Right hindlimb (tissue), 1 donor: ENCODE data around the gene LCN2.
A peak's percentile ranks its signal among the peaks of the same experiment; 100 is the strongest.
"Not testable (repeated sequence)": the region's sequence is repeated elsewhere in the genome, so short reads cannot be mapped to it uniquely, and the experiment has no call there.

ENCODE experiments used
- DNase-seq: peaks from one replicate; pipeline ENCODE4 v3.0.0-alpha.2; 2018

The LCN2 gene

GRCh38 chr9:128149001-128149701 lies at the start of gene LCN2:
Gene LCN2 (plus strand): TSS chr9:128149453. CDS start chr9:128149526, 73 bp downstream.
- peak; percentile 29 for DNase-seq

- no peak for DNase-seq
Measured at GRCh38 chr9:128099932-128100491, 49.2 kb upstream of the LCN2 start.

GRCh38 chr9:128100581-128100980 lies 48.7 kb upstream of the LCN2 start:
- DNase-seq: no peak

GRCh38 chr9:128101231-128101661 lies 48.0 kb upstream of the LCN2 start:
- DNase-seq: no peak

- DNase-seq: no peak
Measured at GRCh38 chr9:128101690-128102089, 47.6 kb upstream of the LCN2 start.

- DNase-seq: no peak
Measured at GRCh38 chr9:128102196-128102595, 47.1 kb upstream of the LCN2 start.

- DNase-seq: no peak
Measured at GRCh38 chr9:128102861-128103588, 46.2 kb upstream of the LCN2 start.

GRCh38 chr9:128103589-128103962 lies 45.7 kb upstream of the LCN2 start:
- DNase-seq: no peak

GRCh38 chr9:128104171-128104618 lies 45.1 kb upstream of the LCN2 start:
- peak; percentile 72 for DNase-seq

GRCh38 chr9:128105538-128106175 lies 43.6 kb upstream of the LCN2 start:
- DNase-seq: no peak

- no peak for DNase-seq
Measured at GRCh38 chr9:128106181-128106939, 42.9 kb upstream of the LCN2 start.

- DNase-seq: no peak
Measured at GRCh38 chr9:128106940-128107467, 42.2 kb upstream of the LCN2 start.

GRCh38 chr9:128107468-128108268 lies 41.6 kb upstream of the LCN2 start:
- no peak for DNase-seq

GRCh38 chr9:128108269-128109049 lies 40.8 kb upstream of the LCN2 start:
- DNase-seq: no peak

- no peak for DNase-seq
Measured at GRCh38 chr9:128109050-128109709, 40.1 kb upstream of the LCN2 start.

- DNase-seq: not testable (repeated sequence)
Measured at GRCh38 chr9:128111726-128112125, 37.5 kb upstream of the LCN2 start.

GRCh38 chr9:128113526-128114325 lies 35.5 kb upstream of the LCN2 start:
- peak; percentile 16 for DNase-seq

- DNase-seq: peak; percentile 26
Measured at GRCh38 chr9:128114326-128115186, 34.7 kb upstream of the LCN2 start.
